AG09309 (cell line): ENCODE results near the gene CALHM2.
A peak's percentile ranks its signal among the peaks of the same experiment; 100 is the strongest.
"Not testable (repeated sequence)": the region's sequence is repeated elsewhere in the genome, so short reads cannot be mapped to it uniquely, and the experiment has no call there.

Experiments used
- DNase-seq: peaks from one replicate; pipeline ENCODE4 v3.0.0-alpha.2; 2010; ENCODE audit warnings: low read depth
- H3K4me3 ChIP-seq: 2 replicates; pipeline ENCODE4 v1.5.1; 2011; ENCODE audit warnings: mild to moderate bottlenecking, low read depth, low read length, moderate library complexity; ENCODE audit not compliant: control insufficient read depth
- TF ChIP-seq, protein P1 (sequence below): IDR thresholded peaks from 2 replicates; pipeline ENCODE4 v1.5.1; 2011; ENCODE audit warnings: mild to moderate bottlenecking, low read depth, low read length, inconsistent platforms; ENCODE audit not compliant: insufficient read depth, control insufficient read depth; ENCODE audit errors: missing control alignments

CALHM2 gene

GRCh38 chr10:103487410-103487708 lies 35.2 kb upstream of the CALHM2 start:
- DNase-seq = no peak
- TF ChIP-seq, protein P1, sequence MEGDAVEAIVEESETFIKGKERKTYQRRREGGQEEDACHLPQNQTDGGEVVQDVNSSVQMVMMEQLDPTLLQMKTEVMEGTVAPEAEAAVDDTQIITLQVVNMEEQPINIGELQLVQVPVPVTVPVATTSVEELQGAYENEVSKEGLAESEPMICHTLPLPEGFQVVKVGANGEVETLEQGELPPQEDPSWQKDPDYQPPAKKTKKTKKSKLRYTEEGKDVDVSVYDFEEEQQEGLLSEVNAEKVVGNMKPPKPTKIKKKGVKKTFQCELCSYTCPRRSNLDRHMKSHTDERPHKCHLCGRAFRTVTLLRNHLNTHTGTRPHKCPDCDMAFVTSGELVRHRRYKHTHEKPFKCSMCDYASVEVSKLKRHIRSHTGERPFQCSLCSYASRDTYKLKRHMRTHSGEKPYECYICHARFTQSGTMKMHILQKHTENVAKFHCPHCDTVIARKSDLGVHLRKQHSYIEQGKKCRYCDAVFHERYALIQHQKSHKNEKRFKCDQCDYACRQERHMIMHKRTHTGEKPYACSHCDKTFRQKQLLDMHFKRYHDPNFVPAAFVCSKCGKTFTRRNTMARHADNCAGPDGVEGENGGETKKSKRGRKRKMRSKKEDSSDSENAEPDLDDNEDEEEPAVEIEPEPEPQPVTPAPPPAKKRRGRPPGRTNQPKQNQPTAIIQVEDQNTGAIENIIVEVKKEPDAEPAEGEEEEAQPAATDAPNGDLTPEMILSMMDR = no peak

GRCh38 chr10:103486635-103487409 lies 34.7 kb upstream of the CALHM2 start:
- not testable (repeated sequence) for H3K4me3 ChIP-seq, DNase-seq

More at GRCh38 chr10:103487410-103487708, 35.2 kb upstream of the CALHM2 start:
- H3K4me3 ChIP-seq = no peak overlapping the region

DNA sequence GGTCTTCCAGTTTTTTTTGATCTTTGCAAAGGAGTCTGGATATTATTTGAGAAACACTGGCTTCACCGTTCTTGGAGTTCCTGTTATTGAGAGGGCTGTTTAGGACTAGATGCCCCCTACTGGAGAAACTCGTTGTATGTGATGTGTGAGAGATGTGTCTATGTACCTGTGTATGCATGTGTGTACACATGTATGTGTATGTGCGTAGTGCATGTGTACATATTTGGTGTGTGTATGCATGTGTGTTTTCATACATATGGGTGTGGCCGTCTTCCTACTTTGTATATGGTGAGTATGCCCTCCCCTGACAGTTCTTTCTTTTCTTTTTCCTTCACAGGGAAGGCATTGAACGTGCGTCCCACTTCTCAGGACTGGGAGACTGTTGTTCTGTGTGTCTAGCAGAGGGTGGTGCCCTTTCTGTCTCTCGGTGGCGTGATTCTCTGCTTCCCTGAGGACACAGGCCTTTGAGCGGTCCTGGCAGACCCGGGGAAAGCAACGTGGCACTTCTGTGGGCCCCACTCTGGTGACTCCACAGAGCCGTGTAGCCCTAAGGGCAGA lies 29.9 kb upstream of the CALHM2 start:
- TF ChIP-seq, protein P1 = peak; percentile 75
- peak; percentile 32 for DNase-seq
- H3K4me3 ChIP-seq = no peak overlapping the region

DNA sequence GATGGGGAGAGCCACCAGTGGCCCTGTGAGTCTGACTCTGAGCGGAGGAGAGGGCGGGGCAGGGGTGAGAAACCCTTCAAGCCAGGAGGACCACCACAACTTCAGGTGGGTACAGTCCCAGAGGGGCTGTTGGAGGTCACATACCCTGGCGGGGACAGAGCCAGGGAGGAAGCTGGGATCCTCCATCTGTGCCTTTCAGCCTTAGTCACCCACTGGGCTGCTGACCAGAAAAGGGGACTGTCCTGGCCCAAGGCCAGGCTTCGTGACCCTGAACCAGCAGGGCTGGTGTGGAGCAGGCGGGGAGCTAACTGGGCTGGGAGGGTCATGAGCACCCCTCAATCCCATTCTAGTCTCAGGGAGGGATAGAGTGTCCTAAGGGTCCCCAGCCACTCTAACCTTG lies 28.4 kb upstream of the CALHM2 start:
- TF ChIP-seq, protein P1 = no peak
- no peak overlapping the region for H3K4me3 ChIP-seq
- DNase-seq = no peak

GRCh38 chr10:103479135-103479534 lies 27.0 kb upstream of the CALHM2 start, which contains the start of gene CALHM3:
TSS of gene CALHM3 (minus strand) at chr10:103479240. CDS start at chr10:103479032, 208 bp downstream.
- no peak for DNase-seq
- TF ChIP-seq, protein P1 = no peak
- no peak within 1 kb of the TSS for H3K4me3 ChIP-seq

DNA sequence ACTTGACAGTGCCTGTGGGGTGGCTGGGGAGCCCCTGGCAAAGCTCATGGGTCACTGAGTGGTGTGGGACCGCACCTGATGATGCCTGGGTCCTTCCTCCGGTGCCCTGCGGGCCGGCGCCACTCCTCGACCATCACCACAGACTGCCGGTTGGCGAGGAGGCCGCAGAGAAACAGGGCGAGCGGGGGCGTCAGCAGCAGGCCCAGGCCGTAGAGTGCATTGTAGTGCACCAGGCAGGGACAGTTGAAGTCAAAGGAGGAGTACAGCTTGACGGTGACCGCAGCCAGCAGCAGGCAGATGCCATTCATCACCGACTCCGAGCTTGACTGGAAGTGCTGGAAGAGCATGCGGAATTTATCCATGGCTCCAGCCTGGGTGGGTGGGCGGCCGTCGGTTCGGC lies 26.5 kb upstream of the CALHM2 start:
- TF ChIP-seq, protein P1 = no peak
- no peak overlapping the region for H3K4me3 ChIP-seq
- no peak for DNase-seq

- DNase-seq = no peak
- no peak overlapping the region for H3K4me3 ChIP-seq
- TF ChIP-seq, protein P1 = peak; percentile 22
Measured at GRCh38 chr10:103476046-103476768, 24.0 kb upstream of the CALHM2 start.
